Heart left ventricle (tissue), 13 donors: ENCODE results near the gene MSI2.

Experiments used
- CTCF ChIP-seq, 12 donors: fragments of 200-600 bp; sonication (generic) in 4 of 12; IDR thresholded peaks; one replicate each; pipeline versions ENCODE4 v1.5.0 to v1.8.0; 2018 to 2022; ENCODE audit warnings: antibody characterized with exemption in 12 of 12, mild to moderate bottlenecking in 5 of 12
- POLR2A ChIP-seq, 2 donors: fragments of 450-650 bp; IDR thresholded peaks; one replicate each; pipeline ENCODE4 v1.6.1; 2017; ENCODE audit warnings: antibody characterized with exemption in 2 of 2, mild to moderate bottlenecking in 2 of 2, moderate library complexity in 2 of 2
- donor health status: ischemic (EF 13 %, LVEDD 7.1; RV severe dilation, severe dysfunction).
- donor health status: DM: no; HTN: yes; CAD: no.
- donor health status: DM: no; HTN: no; CAD: no.
- donor health status: ischemic (EF 25% LVEDD 6.9; RV normal size, moderate dysfunction).
- donor health status: ischemic (EF 25% LVEDD 5.7; RV mildly dilated, moderate dysfunction).
- donor health status: ischemic (EF 35%, LVEDD 5.7; RV mildly dilated, moderate dysfunction).
- donor health status: nonischemic (EF 11% LVEDD 7.7; RV severe dilation, severe dysfunction).
- donor health status: DM: yes; HTN: yes; CAD: no.
- donor health status: PGD.
- donor health status: ischemic (EF 29% LVEDD 5.4; RV normal size, mild dysfunction).
- donor health status: nonischemic (EF 23%, LVEDD 6.1; RV moderate dilation, normal function).

DNA sequence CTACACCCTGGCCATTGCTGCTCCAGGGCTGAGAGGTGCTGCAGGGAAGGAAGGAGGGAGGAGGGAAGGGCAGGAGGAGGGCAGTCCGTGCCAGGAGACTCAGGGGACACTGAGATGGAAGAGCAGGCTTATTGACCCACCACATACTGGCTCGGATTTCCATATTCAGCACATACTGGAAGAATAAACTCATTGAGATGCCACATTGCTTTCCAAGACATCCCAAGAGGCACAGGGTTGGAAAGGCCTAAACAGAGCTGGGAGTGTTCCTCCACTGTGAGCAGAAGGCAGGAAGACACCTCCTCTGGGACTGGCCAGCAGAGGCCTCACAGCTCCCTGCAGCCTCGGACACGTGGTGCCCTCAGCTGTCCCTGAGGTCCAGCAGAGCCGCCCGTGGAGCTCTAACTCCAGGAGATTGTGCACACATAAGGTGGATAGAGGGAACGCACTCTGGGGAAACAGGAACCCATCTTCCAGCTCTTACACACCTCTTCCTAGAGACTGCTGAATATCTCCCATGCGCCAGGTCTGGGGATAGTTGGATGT, 471.4 kb downstream of the MSI2 start:
- TF ChIP-seq CTCF (IDR thresholded peaks at IDR 0.05) (no peak), POLR2A (IDR thresholded peaks at IDR 0.05) (no peak)
